Midbrain (tissue), 1 donor: ENCODE results near the gene TMEM170B.
"Not testable (repeated sequence)": the region's sequence is repeated elsewhere in the genome, so short reads cannot be mapped to it uniquely, and the experiment has no call there.

ENCODE experiments used
- DNase-seq: peaks from one replicate; lab custom pipeline; 2025; lab: John Stamatoyannopoulos, UW

Gene TMEM170B

DNA sequence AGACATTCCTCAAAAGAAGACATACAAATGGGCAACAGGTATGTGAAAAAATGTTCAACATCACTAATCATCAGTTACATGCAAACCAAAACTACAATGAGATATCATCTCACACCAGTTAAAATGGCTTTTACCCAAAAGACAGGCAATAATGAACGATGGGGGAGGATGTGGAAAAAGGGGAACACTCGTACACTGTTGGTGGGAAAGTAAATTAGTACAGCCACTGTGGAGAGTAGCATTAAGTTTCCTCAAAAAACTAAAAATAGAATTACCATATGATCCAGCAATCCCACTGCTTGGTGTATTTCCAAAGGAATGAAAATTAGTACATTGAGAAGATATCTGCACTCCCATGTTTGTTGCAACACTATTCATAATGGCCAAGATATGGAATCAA lies 8.6 kb upstream of the TMEM170B start:
- no peak for DNase-seq

GRCh38 chr6:11532097-11532496 lies 5.5 kb upstream of the TMEM170B start:
- DNase-seq, result no peak

GRCh38 chr6:11534561-11534960 lies 3.0 kb upstream of the TMEM170B start:
- DNase-seq, result no peak

DNA sequence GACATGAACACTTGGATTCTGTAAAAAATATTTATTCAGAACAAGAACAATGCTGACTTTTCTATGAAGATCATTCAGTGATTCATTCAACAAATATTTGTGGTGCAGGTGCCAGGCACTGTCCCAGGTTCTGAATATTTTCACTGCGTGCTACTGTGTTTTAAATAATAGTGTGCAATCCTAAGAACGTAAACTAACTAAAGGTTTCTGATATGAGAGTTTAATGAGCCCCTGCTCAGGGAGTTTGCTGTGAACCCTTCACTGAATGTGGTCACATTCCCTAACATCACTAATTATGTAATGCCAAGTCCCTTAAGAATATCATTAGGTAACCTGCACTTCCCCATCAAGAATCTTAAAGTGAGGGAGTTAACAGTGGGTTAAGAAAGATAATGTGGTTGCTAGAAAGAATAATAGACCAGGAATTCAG lies 1.7 kb upstream of the TMEM170B start:
- no peak for DNase-seq

DNA sequence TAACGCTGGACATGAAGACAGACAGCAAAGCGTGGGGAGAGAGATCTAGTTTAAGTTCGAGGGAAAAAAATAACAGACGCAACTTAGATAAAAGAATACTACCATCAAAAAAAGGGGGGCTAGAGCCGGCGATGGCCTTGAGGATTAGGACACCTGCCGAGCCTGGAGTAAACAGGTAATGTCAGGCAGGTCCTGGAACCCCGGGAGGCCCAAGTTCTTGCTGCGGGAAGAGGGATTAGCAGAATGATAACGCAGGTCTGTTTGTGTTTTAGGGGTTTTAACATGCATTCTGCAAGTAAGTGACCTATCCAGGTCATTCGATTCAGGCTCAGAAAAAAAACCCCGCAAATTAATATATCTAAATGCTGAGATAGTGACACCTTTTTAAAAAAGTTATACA lies 754 bp upstream of the TMEM170B start:
- no peak for DNase-seq

GRCh38 chr6:11538052-11538818 lies 686 bp downstream of the TMEM170B start:
- peak; percentile 52 for DNase-seq

GRCh38 chr6:11538819-11539468 lies 1.4 kb downstream of the TMEM170B start:
- DNase-seq, result no peak

- DNase-seq, result no peak
These were observed 5.3 kb downstream of the TMEM170B start for GRCh38 chr6:11542863-11543262.

DNA sequence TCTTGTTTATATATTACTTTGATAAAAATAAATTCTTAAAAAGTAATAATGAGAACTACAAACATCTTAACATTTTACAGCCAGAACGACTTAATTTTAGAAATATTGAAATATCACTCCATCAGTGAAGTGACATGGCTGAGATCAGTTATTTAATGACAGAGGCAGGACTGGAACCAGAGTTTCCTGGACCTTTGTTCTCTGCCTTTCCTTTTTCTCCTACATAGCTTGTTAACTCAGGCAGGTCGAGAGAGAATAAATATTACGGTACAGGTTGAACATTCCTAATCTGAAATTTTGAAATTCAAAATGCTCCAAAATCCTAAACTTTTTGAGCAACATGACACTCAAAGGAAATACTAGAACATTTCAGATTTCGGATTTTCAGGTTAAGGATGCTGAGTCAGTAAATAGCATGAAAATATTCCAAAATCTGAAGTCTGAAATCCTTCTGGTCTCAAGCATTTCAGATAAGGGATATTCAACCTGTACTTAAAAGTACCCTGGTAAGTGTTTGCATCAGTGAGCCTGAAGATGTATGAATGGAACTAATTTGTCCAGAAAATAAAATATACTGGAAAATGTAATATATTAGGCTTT lies 6.5 kb downstream of the TMEM170B start:
- DNase-seq, result no peak

DNA sequence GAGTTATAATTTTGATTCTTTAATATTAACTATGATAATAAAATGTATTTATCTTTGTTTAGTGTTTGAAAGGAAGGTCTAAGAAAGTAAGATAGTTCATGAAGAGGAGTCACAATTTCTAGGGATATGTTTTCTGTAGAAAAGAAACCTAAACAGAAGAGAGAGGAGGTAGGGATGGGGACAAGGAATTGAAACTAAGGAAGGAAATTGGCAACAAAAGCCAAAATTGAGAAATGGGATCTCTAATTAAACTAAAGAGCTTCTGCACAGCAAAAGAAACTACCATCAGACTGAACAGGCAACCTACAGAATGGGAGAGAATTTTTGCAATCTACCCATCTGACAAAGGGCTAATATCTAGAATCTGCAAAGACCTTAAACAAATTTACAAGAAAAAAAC lies 10.3 kb downstream of the TMEM170B start:
- not testable (repeated sequence) for DNase-seq

DNA sequence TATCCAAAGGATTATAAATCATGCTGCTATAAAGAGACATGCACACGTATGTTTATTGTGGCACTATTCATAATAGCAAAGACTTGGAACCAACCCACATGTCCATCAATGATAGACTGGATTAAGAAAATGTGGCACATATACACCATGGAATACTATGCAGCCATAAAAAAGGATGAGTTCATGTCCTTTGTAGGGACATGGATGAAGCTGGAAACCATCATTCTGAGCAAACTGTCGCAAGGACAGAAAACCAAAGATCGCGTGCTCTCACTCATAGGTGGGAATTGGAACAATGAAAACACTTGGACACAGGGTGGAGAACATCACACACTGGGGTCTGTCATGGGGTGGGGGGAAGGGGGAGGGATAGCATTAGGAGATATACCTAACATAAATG lies 11.0 kb downstream of the TMEM170B start:
- not testable (repeated sequence) for DNase-seq

- DNase-seq, result no peak
These were observed 13.5 kb downstream of the TMEM170B start for GRCh38 chr6:11551053-11551452.

DNA sequence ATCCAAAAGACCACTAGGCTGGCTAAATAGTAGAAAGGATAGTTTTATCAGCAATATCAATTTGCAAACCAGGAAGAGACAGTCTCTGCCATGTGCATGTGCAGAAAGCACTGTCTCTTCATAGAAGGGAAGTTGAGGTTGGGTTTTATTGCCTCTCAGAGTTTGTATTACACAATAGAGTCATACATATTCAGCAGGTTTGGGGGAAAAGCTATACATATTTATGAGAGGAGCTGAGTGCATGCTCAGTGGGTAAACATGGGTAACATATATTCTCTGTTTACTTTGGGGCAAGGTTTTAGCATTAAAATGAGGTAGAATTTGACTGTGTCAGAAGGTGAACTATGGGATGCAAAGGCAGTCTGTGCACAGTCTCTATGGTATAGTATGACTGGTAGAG lies 14.9 kb downstream of the TMEM170B start:
- no peak for DNase-seq

DNA sequence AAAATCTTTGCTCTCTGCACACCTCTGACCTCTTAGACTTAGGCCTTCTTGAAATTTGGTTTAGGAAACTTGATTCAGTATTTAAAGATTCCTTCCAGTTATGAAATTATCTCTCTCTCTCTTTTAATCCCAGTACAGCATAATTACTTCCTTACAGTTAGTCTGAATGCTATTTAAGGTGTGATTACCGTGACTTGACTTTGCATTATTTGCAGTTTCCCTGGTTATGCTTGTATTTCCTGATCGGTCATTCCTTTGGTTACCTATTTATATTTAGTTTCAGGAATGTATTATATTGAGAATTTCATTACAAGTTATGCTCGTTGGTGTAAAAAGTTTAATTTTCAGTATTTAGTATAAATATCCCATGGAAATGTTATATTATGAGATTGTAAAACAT lies 16.3 kb downstream of the TMEM170B start:
- no peak for DNase-seq

DNA sequence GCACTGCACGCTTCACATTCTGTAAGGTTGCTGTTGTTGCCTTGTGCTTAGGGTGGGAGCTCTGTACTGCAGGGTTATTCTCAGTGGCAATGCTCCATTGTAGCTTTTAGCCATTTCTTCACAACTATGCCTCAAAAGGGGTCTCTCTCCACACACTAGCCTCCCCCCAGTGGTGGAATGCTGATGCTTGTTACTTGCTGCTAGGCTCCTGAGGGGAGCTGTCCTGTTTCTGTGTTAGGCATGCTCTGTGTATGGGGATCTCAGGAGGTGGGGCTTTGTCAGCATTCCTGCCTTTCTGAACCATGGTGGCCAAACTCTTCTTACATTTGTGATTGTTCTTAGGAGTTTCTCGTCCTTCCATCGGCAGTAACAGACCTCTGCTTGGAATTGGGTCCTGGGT lies 18.8 kb downstream of the TMEM170B start:
- no peak for DNase-seq

GRCh38 chr6:11563793-11564192 lies 26.2 kb downstream of the TMEM170B start:
- DNase-seq, result no peak

GRCh38 chr6:11566609-11567008 lies 29.1 kb downstream of the TMEM170B start:
- no peak for DNase-seq

DNA sequence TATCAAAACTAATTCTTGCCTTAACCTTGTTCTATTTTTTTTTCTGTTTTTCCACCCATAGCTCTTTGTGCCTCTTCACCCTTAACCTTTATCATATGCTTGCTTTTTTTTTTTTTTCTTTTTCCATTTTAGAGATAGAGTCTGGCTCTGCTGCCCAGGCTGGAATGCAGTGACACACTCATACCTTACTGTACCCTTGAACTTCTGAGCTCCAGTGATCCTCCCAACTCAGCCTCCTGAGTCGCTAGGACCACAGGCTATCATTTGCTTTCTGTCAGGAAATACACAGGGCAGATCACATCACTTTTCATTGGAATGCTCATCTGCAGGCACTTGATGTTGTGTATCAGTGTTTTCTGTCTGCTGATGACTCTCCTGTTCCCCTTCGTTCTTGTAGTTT lies 33.5 kb downstream of the TMEM170B start:
- no peak for DNase-seq

DNA sequence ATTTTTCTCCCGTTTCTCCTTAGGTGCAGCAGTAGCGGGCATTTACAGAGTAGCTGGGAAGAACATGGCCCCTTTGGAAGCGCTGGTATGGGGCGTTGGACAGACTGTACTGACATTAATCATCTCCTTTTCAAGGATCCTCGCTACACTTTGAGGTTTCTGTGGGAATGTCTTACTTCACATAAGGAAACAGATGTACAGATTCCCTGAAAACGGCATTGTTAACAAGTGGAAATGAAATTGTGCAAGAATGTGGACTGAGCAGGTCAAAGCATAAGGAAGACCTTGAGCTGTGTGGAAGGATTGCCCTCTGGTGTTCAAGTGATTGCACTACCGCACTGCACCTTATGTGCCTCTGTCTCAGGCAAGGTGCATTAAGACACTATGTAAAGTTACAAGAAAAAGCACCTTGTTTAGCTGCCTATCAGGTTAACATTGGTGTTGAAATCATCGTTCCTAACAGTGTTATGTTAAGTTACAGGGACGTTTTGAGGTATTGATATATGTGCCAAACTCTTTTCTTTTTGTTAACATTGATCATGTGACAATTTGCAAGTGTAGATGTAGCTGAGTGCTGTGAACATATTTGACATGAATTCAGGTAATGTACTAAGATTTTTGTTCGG lies 38.0 kb downstream of the TMEM170B start:
- DNase-seq, result peak; percentile 74

DNA sequence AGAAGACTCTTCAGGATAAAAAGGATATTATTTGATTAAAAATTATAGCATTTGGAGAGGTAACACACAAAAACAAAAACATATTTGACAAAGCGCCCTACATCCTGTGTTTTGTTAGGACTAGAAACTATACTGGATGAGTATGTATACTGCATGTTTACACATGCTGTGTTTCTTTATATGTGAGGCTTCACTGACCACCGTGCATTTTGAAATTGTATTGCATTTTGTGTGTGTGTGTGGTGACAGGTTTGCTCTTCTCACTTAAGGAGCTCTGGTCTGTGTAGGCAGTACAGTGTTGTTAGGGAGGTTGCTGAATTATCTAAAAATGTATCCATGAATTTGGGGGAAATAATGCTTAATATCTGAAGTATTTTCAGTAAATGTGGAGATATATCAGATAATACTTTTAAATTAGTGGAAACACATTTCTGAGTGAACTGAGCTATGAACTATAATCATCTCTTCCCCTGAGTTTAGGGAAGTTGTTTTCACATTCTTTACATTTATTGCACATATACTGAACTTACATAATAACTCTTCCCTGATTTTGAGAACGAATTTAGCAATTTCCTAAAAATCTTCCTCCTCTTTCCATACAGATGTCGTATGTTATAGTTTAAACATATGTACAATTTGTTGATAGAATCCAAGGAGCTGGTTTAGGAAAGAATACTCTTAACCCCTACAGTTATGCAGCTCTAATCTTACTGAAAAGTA lies 43.3 kb downstream of the TMEM170B start:
- DNase-seq, result no peak

DNA sequence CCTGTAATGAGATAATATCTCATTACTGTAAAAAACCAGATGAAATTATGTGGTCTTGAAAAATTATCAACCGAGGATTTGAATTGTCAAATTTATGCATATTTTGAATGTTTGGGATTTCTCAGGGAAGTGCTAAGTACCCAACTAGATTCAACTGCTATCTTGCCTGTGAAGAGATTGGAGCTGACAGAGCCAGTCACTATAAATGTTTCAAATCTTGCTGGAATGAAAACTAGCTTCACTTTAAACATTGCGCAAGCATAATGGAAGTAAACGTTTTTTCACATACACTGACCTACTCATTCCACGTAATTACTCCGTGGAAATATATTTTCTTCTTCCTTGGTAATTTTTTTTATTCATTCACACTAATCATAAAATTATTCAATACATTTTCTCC lies 46.7 kb downstream of the TMEM170B start:
- DNase-seq, result no peak

DNA sequence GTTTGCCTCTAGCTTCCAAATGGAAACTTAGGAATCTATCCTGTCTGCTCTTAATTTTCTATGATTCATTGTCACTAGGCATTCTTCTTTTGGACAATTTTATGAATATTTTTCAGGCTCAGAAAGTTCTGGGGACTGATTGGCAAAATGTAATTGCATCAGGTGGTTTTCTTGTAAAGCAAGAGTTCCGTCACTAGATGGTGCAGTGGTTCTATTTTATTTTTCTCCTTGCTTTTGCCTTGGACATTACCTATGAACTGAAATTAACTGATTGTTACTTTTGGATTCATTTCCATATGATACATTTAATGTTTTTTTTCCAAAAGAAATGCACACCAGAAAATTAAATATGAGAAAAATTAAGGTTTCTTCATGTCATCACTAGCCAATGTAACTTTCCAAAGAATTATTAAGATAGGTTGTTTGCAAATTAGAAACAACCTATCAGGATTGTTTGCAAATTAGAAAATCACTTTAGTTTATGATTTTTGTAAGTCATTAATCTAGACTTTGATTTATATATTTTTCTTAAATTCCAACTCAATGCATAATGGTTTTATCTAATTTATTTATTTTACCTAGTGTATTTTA lies 48.0 kb downstream of the TMEM170B start:
- peak; percentile 54 for DNase-seq
